H9 (cell line): ENCODE data around the gene SLC44A3. TPM values are rescaled to one million over a fixed set of nuclear protein-coding genes. Genes with fewer than 3 reads are reported as not detected.
A peak's percentile ranks its signal among the peaks of the same experiment; 100 is the strongest.

Experiments used
- DNase-seq: peaks from one replicate; pipeline ENCODE4 v3.0.0-alpha.2; 2017
- H2AFZ ChIP-seq: one replicate; pipeline ENCODE4 v1.6.1; 2013; ENCODE audit warnings: mild to moderate bottlenecking, low read length, control low read depth, moderate library complexity
- H2AK5ac ChIP-seq: 2 replicates; pipeline ENCODE4 v1.6.1; 2013; ENCODE audit warnings: low read length, control low read depth, mixed read lengths; ENCODE audit not compliant: insufficient read length
- H2BK120ac ChIP-seq: one replicate; pipeline ENCODE4 v1.6.1; 2013; ENCODE audit warnings: low read depth, mild to moderate bottlenecking, low read length, control low read depth, inconsistent platforms; ENCODE audit not compliant: poor library complexity, severe bottlenecking
- H2BK12ac ChIP-seq: 2 replicates; pipeline ENCODE4 v1.6.1; 2013; ENCODE audit warnings: low read length, control low read depth, mixed read lengths, low read depth; ENCODE audit not compliant: insufficient read length
- H2BK15ac ChIP-seq: 2 replicates; pipeline ENCODE4 v1.6.1; 2013; ENCODE audit warnings: low read depth, low read length, control low read depth
- H2BK20ac ChIP-seq: one replicate; pipeline ENCODE4 v1.6.1; 2013; ENCODE audit warnings: low read depth, mild to moderate bottlenecking, low read length, control low read depth, inconsistent platforms; ENCODE audit not compliant: poor library complexity, severe bottlenecking
- H2BK5ac ChIP-seq: 2 replicates; pipeline ENCODE4 v1.6.1; 2013; ENCODE audit warnings: low read length, control low read depth, mixed read lengths; ENCODE audit not compliant: insufficient read length
- H3K14ac ChIP-seq: 2 replicates; pipeline ENCODE4 v1.6.1; 2013; ENCODE audit warnings: low read length, control low read depth; ENCODE audit not compliant: insufficient read depth
- H3K18ac ChIP-seq: 2 replicates; pipeline ENCODE4 v1.6.1; 2013; ENCODE audit warnings: low read depth, mild to moderate bottlenecking, mixed read lengths, low read length, control low read depth; ENCODE audit not compliant: insufficient read length
- H3K23ac ChIP-seq: 2 replicates; pipeline ENCODE4 v1.6.1; 2013; ENCODE audit warnings: low read length, control low read depth, mixed read lengths, low read depth; ENCODE audit not compliant: insufficient read length
- H3K23me2 ChIP-seq: 2 replicates; pipeline ENCODE4 v1.6.1; 2013; ENCODE audit warnings: low read depth, mild to moderate bottlenecking, mixed read lengths, low read length, control low read depth; ENCODE audit not compliant: insufficient read length, poor library complexity, severe bottlenecking
- H3K27ac ChIP-seq: 2 replicates; pipeline ENCODE4 v1.5.1; 2013; ENCODE audit warnings: low read length, control low read depth, mixed read lengths, low read depth; ENCODE audit not compliant: insufficient read length
- H3K27me3 ChIP-seq: 2 replicates; pipeline ENCODE4 v1.6.1; 2013; ENCODE audit warnings: low read length, control low read depth, inconsistent platforms; ENCODE audit not compliant: insufficient read depth
- H3K4ac ChIP-seq: 2 replicates; pipeline ENCODE4 v1.6.1; 2013; ENCODE audit warnings: low read depth, mild to moderate bottlenecking, control low read depth, inconsistent platforms, low read length, moderate library complexity
- H3K4me1 ChIP-seq: 2 replicates; pipeline ENCODE4 v1.6.1; 2013; ENCODE audit warnings: low read length, control low read depth, inconsistent platforms; ENCODE audit not compliant: insufficient read depth
- H3K4me2 ChIP-seq: 2 replicates; pipeline ENCODE4 v1.6.1; 2013; ENCODE audit warnings: low read length, control low read depth, mixed read lengths; ENCODE audit not compliant: insufficient read length, insufficient read depth
- H3K56ac ChIP-seq: 2 replicates; pipeline ENCODE4 v1.6.1; 2013; ENCODE audit warnings: low read depth, mild to moderate bottlenecking, mixed read lengths, low read length, control low read depth; ENCODE audit not compliant: insufficient read length
- H3K79me1 ChIP-seq: 2 replicates; pipeline ENCODE4 v1.6.1; 2013; ENCODE audit warnings: low read depth, mild to moderate bottlenecking, moderate library complexity, low read length, control low read depth, inconsistent platforms; ENCODE audit not compliant: insufficient read depth, poor library complexity, severe bottlenecking
- H3K79me2 ChIP-seq: 2 replicates; pipeline ENCODE4 v1.6.1; 2013; ENCODE audit warnings: low read length, control low read depth, inconsistent platforms; ENCODE audit not compliant: insufficient read depth
- H3K9ac ChIP-seq: 2 replicates; pipeline ENCODE4 v1.6.1; 2013; ENCODE audit warnings: low read length, control low read depth, mixed read lengths; ENCODE audit not compliant: insufficient read length; ENCODE audit errors: extremely low read depth
- H3K9me3 ChIP-seq: one replicate; pipeline ENCODE4 v1.6.1; 2013; ENCODE audit warnings: low read depth, low read length, inconsistent platforms; ENCODE audit not compliant: control insufficient read depth
- H3T11ph ChIP-seq: one replicate; pipeline ENCODE4 v1.6.1; 2013; ENCODE audit warnings: mild to moderate bottlenecking, low read length, control low read depth, inconsistent platforms
- H4K20me1 ChIP-seq: one replicate; pipeline ENCODE4 v1.6.1; 2013; ENCODE audit not compliant: control insufficient read depth, insufficient read length, insufficient read depth
- H4K5ac ChIP-seq: 2 replicates; pipeline ENCODE4 v1.6.1; 2013; ENCODE audit warnings: low read depth, mild to moderate bottlenecking, mixed read lengths, low read length, control low read depth; ENCODE audit not compliant: insufficient read length
- H4K8ac ChIP-seq: replicated peaks from 2 replicates; pipeline ENCODE4 v1.6.1; 2013; ENCODE audit warnings: low read length, control low read depth, mixed read lengths, low read depth; ENCODE audit not compliant: insufficient read length
- H4K91ac ChIP-seq: 2 replicates; pipeline ENCODE4 v1.6.1; 2013; ENCODE audit warnings: low read depth, mild to moderate bottlenecking, moderate library complexity, mixed read lengths, low read length, control low read depth; ENCODE audit not compliant: insufficient read length
- H3K27ac Mint-ChIP-seq, 3 experiments: 2 replicates in 2 of 3; 3 replicates in 1 of 3; pipeline ENCODE4 v1.8.0; 2020 to 2021; ENCODE audit warnings: mixed read lengths in 3 of 3, mild to moderate bottlenecking in 1 of 3, moderate library complexity in 1 of 3
- H3K27me3 Mint-ChIP-seq: 2 replicates; pipeline ENCODE4 v1.8.0; 2021; ENCODE audit warnings: low read depth, mild to moderate bottlenecking, moderate library complexity, mixed read lengths
- H3K36me3 Mint-ChIP-seq, 3 experiments: 2 replicates in 2 of 3; 3 replicates in 1 of 3; pipeline ENCODE4 v1.8.0; 2020 to 2021; ENCODE audit warnings: low read depth in 3 of 3, mixed read lengths in 3 of 3; ENCODE audit not compliant: insufficient read depth in 1 of 3
- H3K4me1 Mint-ChIP-seq, 2 experiments: 2 replicates each; pipeline ENCODE4 v1.8.0; 2020; ENCODE audit warnings: mixed read lengths in 2 of 2
- H3K4me3 Mint-ChIP-seq, 2 experiments: 2 replicates in 1 of 2; 3 replicates in 1 of 2; pipeline ENCODE4 v1.8.0; 2020 to 2021; ENCODE audit warnings: mild to moderate bottlenecking in 2 of 2, mixed read lengths in 2 of 2, moderate library complexity in 1 of 2
- H3K9me3 Mint-ChIP-seq, 2 experiments: 2 replicates in 1 of 2; 3 replicates in 1 of 2; pipeline ENCODE4 v1.8.0; 2020; ENCODE audit warnings: mild to moderate bottlenecking in 2 of 2, mixed read lengths in 2 of 2, moderate library complexity in 1 of 2
- WGBS: extraction: QIAGEN DNeasy Blood & Tissue Kit; methylation state at CpG from one replicate; pipeline ENCODE4 v1.1.7; 2013; ENCODE audit warnings: missing lambda C conversion rate, low lambda C conversion rate, mixed read lengths; ENCODE audit not compliant: insufficient read length; ENCODE audit errors: extremely low coverage; 5-methylcytosine and 5-hydroxymethylcytosine counted together
- total RNA-seq: library from RNA; stranded (reverse); gene quantifications from 2 replicates; pipeline ENCODE4 v1.2.1, GENCODE V29; 2021
- TF ChIP-seq, protein P1 (sequence below): fragments of 200-600 bp; sonication (generic); conservative IDR thresholded peaks from 3 replicates; pipeline ENCODE4 v1.8.0; 2021; ENCODE audit warnings: antibody characterized with exemption, mild to moderate bottlenecking

Gene SLC44A3
- total RNA-seq, 1 experiment from 2014 or later: 5.5 TPM

DNA sequence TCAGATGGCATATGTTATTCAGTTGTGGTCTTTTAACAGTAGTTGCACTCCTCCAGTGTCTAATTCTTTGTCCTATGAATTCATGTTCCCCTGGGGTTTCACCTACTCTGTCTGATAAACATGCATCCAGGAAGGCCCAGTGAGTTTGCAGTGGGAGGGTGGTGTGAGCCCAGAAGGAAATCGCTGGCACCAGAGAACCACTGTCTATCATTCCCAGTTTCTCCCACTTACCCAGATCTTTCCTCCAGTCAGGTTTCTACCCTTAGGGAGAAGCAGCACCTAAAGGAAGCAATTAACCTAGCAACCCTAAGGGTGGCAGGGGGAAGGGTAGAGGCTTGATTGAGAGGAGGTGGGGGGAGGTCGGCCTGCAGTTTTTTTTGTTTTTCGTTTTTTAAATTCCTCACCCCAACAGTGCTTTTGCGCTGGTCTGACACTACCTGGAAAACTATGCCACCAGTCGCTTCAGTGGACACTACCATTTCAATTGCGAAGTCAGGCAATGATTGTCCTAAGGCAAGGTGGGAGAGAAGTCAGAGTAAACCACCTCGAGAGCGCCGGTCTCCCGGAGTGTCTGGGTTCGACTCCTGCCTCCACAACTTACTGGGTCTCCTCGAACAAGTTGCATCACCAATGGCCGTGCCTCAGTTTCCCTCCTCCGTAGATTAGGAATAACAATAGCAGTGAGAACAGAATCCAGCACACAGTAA, 766 bp upstream of the SLC44A3 start:
- Histone ChIP-seq H3K4me2 (peak overlapping the region; percentile 84), H3K9ac (peak overlapping the region; percentile 48), H4K91ac (no peak overlapping the region), H2BK120ac (no peak overlapping the region), H3K23me2 (peaks cover 10% of the 10 kb centered on the region), H3K56ac (no peak overlapping the region), H3K27ac (no peak overlapping the region), H2BK15ac (no peak overlapping the region), H4K8ac (no peak overlapping the region), H2BK12ac (no peak overlapping the region), H3K27me3 (no peaks in the 10 kb centered on the region), H3K4me1 (peaks cover 2% of the 10 kb centered on the region; the same call in 1 of the 2 replicates), H3K9me3 (no peaks in the 10 kb centered on the region), H2AFZ (peak overlapping the region; percentile 51), H2BK5ac (no peak overlapping the region), H3K14ac (peak overlapping the region; percentile 88), H3K79me2 (no peaks in the 10 kb centered on the region), H3K23ac (no peak overlapping the region), H4K20me1 (no peaks in the 10 kb centered on the region), H3K79me1 (no peaks in the 10 kb centered on the region), H3K18ac (peak overlapping the region; percentile 59), H4K5ac (no peak overlapping the region), H2AK5ac (no peak overlapping the region), H3T11ph (no peak overlapping the region), H3K4ac (no peak overlapping the region), H2BK20ac (no peak overlapping the region)
- Mint-ChIP-seq H3K27ac (no peak overlapping the region), H3K27me3 (peaks cover 5% of the 10 kb centered on the region), H3K36me3 (peaks cover 0 to 18% (median 8%) of the 10 kb centered on the region in 3 experiments; a peak in 5 of 7 replicates), H3K9me3 (peaks cover 0 to 10% of the 10 kb centered on the region in 2 experiments; a peak in 1 of 5 replicates), H3K4me3 (peak overlapping the region; percentile 82 to 86), H3K4me1 (peaks cover 19 to 20% of the 10 kb centered on the region in 2 experiments)
- TF ChIP-seq, protein P1, sequence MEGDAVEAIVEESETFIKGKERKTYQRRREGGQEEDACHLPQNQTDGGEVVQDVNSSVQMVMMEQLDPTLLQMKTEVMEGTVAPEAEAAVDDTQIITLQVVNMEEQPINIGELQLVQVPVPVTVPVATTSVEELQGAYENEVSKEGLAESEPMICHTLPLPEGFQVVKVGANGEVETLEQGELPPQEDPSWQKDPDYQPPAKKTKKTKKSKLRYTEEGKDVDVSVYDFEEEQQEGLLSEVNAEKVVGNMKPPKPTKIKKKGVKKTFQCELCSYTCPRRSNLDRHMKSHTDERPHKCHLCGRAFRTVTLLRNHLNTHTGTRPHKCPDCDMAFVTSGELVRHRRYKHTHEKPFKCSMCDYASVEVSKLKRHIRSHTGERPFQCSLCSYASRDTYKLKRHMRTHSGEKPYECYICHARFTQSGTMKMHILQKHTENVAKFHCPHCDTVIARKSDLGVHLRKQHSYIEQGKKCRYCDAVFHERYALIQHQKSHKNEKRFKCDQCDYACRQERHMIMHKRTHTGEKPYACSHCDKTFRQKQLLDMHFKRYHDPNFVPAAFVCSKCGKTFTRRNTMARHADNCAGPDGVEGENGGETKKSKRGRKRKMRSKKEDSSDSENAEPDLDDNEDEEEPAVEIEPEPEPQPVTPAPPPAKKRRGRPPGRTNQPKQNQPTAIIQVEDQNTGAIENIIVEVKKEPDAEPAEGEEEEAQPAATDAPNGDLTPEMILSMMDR: no peak
- DNase-seq: no peak
- WGBS: no CpG with 5 or more reads among the region's 14 CpGs
